IPS-20b (cell line): ENCODE data around the gene MAU2.

Experiments
- H3K27ac ChIP-seq: one replicate; pipeline ENCODE4 v1.5.1; 2013; ENCODE audit warnings: low read length
- H3K27me3 ChIP-seq: 2 replicates; pipeline ENCODE4 v1.6.1; 2013; ENCODE audit warnings: mild to moderate bottlenecking, low read length, inconsistent platforms; ENCODE audit not compliant: insufficient read depth
- H3K36me3 ChIP-seq: 2 replicates; pipeline ENCODE4 v1.6.1; 2013; ENCODE audit warnings: low read depth, mild to moderate bottlenecking, inconsistent platforms, low read length, moderate library complexity; ENCODE audit not compliant: insufficient read depth
- H3K4me1 ChIP-seq: 2 replicates; pipeline ENCODE4 v1.6.1; 2013; ENCODE audit warnings: mild to moderate bottlenecking, control low read depth, inconsistent platforms, low read length, moderate library complexity; ENCODE audit not compliant: insufficient read depth
- H3K4me3 ChIP-seq: 2 replicates; pipeline ENCODE4 v1.5.1; 2013; ENCODE audit warnings: mild to moderate bottlenecking, low read length, inconsistent platforms
- H3K9ac ChIP-seq: 2 replicates; pipeline ENCODE4 v1.6.1; 2013; ENCODE audit warnings: low read depth, mild to moderate bottlenecking, inconsistent platforms, low read length, moderate library complexity
- H3K9me3 ChIP-seq: 2 replicates; pipeline ENCODE4 v1.6.1; 2013; ENCODE audit warnings: mild to moderate bottlenecking, low read depth, low read length, inconsistent platforms; ENCODE audit not compliant: insufficient read depth

The MAU2 gene

DNA sequence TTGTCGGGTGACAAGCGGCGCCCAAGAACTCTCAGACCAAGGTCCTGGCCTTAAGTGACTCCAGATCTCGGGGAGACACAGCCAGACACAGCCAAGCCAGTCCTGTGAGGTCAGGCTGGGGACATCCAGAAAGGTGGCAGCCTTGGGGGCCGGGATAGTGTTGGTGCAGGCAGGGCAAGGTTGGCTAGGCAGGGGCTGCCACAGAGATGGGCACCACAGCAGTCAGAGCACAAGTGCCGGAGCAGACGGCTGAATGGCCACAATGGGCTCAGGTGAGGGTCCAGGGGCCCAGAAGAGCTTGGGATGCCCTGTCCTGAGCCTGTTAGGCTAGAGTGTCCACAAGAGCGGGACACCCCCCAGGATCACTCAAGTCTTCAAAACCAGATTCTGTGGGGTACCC is 32.2 kb downstream of the MAU2 start:
- H3K9ac ChIP-seq = no peak overlapping the region
- H3K4me3 ChIP-seq = no peak overlapping the region
- H3K27me3 ChIP-seq = no peaks in the 10 kb centered on the region
- no peak overlapping the region for H3K27ac ChIP-seq
- H3K36me3 ChIP-seq = peaks cover 63% of the 10 kb centered on the region
- no peaks in the 10 kb centered on the region for H3K4me1 ChIP-seq
- no peaks in the 10 kb centered on the region for H3K9me3 ChIP-seq

DNA sequence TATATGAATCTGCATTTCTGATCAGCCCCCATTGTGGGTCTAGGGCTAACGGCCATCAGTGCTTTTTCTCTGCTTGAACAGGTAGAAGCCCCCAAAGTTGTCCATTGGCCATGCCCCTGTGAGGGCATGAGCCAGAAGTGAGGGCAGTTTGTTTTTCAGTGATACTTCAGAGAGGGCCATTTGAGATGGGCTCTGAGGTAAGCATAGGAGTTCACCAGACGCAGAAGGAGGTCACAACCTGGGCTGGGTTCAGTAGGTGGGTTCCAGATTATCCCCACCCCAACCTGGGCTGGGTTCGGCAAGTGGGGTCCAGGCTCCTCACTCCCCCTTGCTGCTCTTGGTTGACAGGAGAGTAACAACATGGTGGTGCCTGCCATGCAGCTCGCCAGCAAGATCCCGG is 33.4 kb downstream of the MAU2 start:
- Histone ChIP-seq H3K4me1 (no peaks in the 10 kb centered on the region), H3K4me3 (no peak overlapping the region), H3K9me3 (no peaks in the 10 kb centered on the region), H3K27ac (no peak overlapping the region), H3K27me3 (no peaks in the 10 kb centered on the region), H3K36me3 (peaks cover 56% of the 10 kb centered on the region), H3K9ac (no peak overlapping the region)

- Histone ChIP-seq H3K9ac (no peak overlapping the region), H3K4me3 (no peak overlapping the region), H3K9me3 (no peaks in the 10 kb centered on the region), H3K27ac (no peak overlapping the region), H3K27me3 (no peaks in the 10 kb centered on the region), H3K36me3 (peaks cover 49% of the 10 kb centered on the region), H3K4me1 (no peaks in the 10 kb centered on the region)
These were observed 34.3 kb downstream of the MAU2 start for GRCh38 chr19:19354932-19355331.

DNA sequence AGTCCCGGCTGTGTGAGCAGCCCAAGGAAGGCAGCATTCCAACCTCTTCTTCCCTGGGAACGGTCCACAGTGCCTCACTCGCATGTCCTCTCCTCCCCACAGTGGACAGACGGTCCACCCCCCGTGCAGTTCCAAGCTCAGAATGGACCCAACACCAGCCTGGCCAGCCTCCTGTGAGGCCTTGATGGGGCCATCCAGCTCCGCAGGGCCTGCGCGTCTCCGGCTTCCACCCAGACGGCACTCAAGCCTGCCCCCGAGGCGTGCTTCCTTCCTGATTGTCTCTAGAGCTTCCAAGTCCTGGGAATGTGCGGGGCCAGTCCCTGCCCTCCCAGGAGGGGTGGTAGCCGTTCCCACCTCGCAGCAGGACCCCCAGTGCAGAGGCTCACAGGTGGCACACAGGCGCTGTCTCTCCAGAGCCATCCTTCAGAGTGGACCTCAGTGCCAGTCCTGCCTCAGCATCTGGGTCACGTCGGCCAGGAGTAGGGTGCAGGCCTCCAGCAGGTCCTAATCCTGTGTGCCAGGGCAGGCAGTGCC is 35.0 kb downstream of the MAU2 start:
- no peaks in the 10 kb centered on the region for H3K27me3 ChIP-seq
- H3K9ac ChIP-seq = no peak overlapping the region
- no peaks in the 10 kb centered on the region for H3K9me3 ChIP-seq
- H3K36me3 ChIP-seq = peaks cover 49% of the 10 kb centered on the region
- no peaks in the 10 kb centered on the region for H3K4me1 ChIP-seq
- H3K4me3 ChIP-seq = no peak overlapping the region
- no peak overlapping the region for H3K27ac ChIP-seq

DNA sequence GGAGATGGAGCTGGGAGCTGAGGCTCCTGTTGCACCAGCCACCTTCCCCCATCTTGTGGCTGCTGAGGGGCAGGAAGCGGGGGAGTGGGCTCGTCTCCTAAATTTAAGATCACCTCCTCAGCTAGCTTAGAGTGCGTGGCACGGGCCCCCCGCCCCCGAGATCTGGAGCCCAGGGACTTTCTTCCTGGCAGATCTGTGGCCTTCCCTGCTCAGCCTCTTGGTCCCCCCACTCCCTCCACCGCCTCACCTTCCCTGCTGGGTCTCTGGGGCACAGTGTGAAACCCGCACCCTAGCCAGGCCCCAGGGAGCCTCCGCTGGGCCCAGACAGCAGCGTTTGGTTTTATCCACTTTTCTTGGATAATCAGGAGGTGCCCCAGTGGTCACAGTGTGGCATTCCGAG is 35.9 kb downstream of the MAU2 start:
- Histone ChIP-seq H3K9me3 (no peaks in the 10 kb centered on the region), H3K36me3 (peaks cover 49% of the 10 kb centered on the region), H3K4me3 (no peak overlapping the region), H3K4me1 (no peaks in the 10 kb centered on the region), H3K27me3 (no peaks in the 10 kb centered on the region), H3K27ac (no peak overlapping the region), H3K9ac (no peak overlapping the region)

DNA sequence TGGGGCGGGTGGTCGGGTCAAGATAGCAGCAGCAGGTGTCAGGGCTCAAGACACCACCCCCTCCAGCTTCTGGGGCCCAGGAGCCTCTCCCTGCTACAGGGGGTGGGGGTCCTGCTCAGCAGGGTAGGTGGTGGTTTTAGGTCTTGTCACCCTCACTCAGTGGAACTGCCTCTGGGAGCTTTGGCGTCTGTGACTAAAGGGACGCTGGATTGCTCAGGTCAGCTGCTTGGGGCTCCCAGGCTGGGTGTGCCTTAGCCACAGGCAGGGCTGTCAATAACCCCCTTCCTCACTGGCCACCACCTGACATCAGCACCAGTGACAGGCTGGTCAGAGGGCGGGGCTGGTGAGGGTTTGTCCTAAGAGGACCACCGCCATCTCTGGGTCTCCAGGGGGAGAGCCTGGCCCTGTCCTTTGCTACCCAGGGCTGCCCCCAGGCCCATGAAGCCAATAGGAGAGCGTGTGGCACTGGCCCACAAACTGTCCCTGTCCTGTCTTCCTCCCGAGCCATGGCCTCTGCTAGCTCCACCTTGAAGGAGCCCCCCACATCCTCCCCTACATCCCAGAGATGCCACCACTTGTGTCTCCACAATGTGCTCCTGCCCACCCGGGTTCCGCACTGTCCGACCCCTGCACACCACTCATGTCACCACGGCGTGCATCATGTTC is 36.4 kb downstream of the MAU2 start:
- Histone ChIP-seq H3K9ac (no peak overlapping the region; the same call in 1 of the 2 replicates), H3K36me3 (peaks cover 47% of the 10 kb centered on the region), H3K27ac (no peak overlapping the region), H3K9me3 (no peaks in the 10 kb centered on the region), H3K27me3 (no peaks in the 10 kb centered on the region), H3K4me3 (no peak overlapping the region), H3K4me1 (no peaks in the 10 kb centered on the region)

GRCh38 chr19:19361075-19361594 is 40.5 kb downstream of the MAU2 start:
- Histone ChIP-seq H3K9ac (peak overlapping the region; percentile 59; the same call in 1 of the 2 replicates), H3K36me3 (peaks cover 6% of the 10 kb centered on the region), H3K4me1 (no peaks in the 10 kb centered on the region), H3K27me3 (no peaks in the 10 kb centered on the region), H3K9me3 (no peaks in the 10 kb centered on the region), H3K4me3 (no peak overlapping the region), H3K27ac (no peak overlapping the region)

DNA sequence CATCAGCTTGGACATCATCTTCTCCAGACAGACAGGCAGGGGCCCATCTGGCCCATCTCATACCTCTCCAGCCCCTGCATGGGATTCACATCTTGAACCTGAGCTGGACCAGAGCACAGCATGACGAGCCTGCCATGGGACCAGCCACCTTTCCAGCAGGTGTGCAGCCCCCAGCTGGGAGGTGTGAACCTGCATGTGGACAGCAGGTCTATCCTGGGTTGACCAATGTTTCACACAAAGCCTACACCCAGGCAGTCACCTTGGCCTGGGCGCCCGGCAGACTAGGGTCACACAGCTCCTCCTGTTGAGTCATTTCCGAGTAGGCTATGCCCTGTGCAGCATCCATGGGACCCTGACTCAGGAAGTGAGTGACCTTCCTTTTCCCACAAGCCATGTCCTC is 41.4 kb downstream of the MAU2 start:
- Histone ChIP-seq H3K36me3 (no peaks in the 10 kb centered on the region), H3K27ac (no peak overlapping the region), H3K4me1 (no peaks in the 10 kb centered on the region), H3K9me3 (no peaks in the 10 kb centered on the region), H3K27me3 (no peaks in the 10 kb centered on the region), H3K9ac (no peak overlapping the region), H3K4me3 (no peak overlapping the region)

GRCh38 chr19:19366434-19367396 is 46.1 kb downstream of the MAU2 start:
- H3K9ac ChIP-seq = no peak overlapping the region
- no peak overlapping the region for H3K4me3 ChIP-seq
- H3K9me3 ChIP-seq = no peaks in the 10 kb centered on the region
- no peak overlapping the region for H3K27ac ChIP-seq
- H3K36me3 ChIP-seq = no peaks in the 10 kb centered on the region
- H3K27me3 ChIP-seq = no peaks in the 10 kb centered on the region
- H3K4me1 ChIP-seq = no peaks in the 10 kb centered on the region

- H3K4me1 ChIP-seq = no peaks in the 10 kb centered on the region
- H3K9me3 ChIP-seq = no peaks in the 10 kb centered on the region
- H3K27ac ChIP-seq = no peak overlapping the region
These were observed 47.5 kb downstream of the MAU2 start for GRCh38 chr19:19368087-19368486.

DNA sequence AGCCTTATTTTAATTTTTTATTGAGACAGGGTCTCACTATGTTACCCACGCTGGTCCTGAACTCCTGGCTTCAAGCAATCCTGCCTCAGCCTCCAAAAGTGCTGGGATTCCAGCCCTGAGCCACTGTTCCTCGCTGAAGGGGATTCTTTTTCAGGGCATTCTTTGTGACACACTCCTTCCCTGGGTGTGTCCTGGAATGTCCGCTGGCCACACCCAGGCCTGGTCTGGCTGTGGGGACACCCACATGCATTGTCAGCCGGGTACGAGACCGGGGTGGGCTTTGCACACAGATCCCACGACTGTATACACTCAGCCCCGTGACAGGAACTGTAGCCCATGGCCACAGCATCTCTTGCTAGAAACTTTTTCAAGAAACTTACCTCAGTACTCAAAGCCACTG is 50.4 kb downstream of the MAU2 start:
- no peak overlapping the region for H3K9ac ChIP-seq
- no peaks in the 10 kb centered on the region for H3K9me3 ChIP-seq
- no peak overlapping the region for H3K4me3 ChIP-seq
- no peaks in the 10 kb centered on the region for H3K36me3 ChIP-seq
- H3K4me1 ChIP-seq = no peaks in the 10 kb centered on the region
- H3K27me3 ChIP-seq = no peaks in the 10 kb centered on the region
- H3K27ac ChIP-seq = no peak overlapping the region

More at GRCh38 chr19:19368087-19368486, 47.5 kb downstream of the MAU2 start:
- Histone ChIP-seq H3K9ac (no peak overlapping the region), H3K4me3 (no peak overlapping the region), H3K27me3 (no peaks in the 10 kb centered on the region), H3K36me3 (no peaks in the 10 kb centered on the region)
